ENCODE measurements around the gene ZBTB21.

ZBTB21 gene

DNA sequence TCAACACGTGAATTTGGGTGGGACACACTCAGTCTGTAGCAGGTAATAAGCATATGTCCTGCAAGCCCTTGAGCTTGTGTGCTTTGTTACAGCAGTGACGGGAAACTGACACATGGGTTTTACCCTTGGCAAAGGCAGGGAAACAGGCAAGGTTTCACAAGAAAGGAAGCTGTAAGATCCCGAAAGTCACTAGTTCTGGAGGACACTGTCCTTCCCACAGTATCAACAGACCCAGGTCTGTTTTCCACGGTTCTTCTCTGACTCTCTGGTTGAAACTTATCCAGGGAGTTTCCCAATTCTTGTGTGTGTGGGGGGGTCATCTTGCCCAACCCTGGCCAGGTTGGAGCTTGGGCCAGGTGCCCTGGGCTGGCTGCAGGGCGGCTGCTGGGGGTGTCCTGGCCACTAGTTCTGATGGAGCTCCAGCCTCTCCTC, 29.3 kb upstream of the ZBTB21 start:
- no peak for DNase-seq

- DNase-seq = no peak
Measured at GRCh38 chr21:42038826-42039425, 28.8 kb upstream of the ZBTB21 start.

GRCh38 chr21:42038393-42038792, 28.2 kb upstream of the ZBTB21 start:
- no peak for DNase-seq

GRCh38 chr21:42037943-42038342, 27.8 kb upstream of the ZBTB21 start:
- no peak for DNase-seq

GRCh38 chr21:42037516-42037915, 27.4 kb upstream of the ZBTB21 start:
- DNase-seq = no peak

DNA sequence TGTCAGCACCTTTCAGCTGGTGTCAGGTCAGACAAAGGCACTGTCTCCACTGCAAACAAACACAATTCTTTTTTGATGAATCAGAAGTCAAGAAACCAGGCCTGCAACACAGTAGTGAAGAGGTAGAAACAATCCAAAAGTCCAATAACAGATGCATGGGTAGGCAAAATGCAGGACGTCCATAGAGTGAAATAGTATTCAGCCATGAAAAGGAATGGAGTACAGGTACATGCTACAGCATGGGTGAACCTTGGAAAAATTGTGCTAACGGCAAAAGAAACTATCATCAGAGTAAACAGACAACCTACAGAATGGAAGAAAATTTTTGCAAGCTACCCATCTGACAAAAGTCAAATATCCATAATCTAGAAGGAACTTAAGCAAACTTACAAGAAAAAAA, 26.2 kb upstream of the ZBTB21 start:
- no peak for DNase-seq

DNA sequence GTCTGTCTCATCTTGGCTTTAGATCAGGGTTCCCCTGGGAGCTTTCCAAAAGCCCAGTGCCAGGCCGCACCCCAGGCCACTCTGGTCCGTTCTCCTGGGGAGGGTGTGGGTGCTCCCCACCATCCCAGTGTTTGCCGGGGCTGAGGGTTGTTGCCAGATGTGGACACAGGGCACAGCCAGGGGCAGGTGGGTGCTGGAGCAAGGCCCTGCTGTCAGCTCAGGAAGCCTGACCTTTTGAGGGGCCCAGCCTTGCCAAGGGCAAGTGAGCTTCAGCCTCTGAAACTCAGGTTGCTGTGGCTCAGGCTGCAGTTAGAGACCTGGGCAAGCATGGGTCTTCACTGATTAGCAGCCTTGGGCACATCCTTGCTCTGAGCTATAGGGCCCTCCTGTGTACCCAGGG, 22.8 kb upstream of the ZBTB21 start:
- DNase-seq = no peak

DNA sequence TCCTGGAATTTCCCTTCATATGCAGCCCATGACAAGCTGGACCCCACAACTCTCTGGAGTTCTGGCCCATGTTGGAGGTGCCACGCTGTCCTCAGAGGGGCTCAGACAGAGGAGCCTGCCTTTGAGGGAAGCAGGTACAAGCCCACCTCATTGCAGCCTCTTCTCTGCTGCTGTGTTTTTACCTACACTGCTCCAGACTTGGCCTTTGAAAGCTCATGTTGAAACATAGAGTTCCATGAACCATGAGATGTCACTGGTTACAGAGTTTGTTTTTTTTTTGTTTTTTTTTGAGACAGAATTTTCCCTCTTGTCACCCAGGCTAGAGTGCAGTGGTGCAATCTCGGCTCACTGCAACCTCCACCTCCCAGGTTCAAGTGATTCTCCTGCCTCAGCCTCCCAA, 22.1 kb upstream of the ZBTB21 start:
- no peak for DNase-seq

DNA sequence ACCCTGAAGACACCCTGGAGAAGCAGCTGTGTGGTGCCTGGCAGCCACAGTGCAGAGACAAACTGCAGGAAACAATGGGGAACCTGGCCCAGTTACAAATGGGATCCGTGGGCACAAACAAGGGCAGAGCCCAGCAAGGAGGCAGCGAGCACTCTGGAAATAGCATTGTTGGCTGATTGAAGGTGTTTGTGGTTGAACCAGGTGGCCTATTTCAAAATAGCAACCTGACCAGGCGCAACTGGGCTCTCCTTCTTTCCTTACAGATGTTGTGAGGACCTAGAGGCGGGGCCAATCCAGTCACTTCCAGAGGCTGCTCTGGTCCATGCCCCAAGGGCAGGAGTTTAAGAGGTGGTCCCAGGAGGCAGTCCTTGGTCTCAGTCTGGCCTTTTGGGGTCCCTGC, 21.7 kb upstream of the ZBTB21 start:
- no peak for DNase-seq

DNA sequence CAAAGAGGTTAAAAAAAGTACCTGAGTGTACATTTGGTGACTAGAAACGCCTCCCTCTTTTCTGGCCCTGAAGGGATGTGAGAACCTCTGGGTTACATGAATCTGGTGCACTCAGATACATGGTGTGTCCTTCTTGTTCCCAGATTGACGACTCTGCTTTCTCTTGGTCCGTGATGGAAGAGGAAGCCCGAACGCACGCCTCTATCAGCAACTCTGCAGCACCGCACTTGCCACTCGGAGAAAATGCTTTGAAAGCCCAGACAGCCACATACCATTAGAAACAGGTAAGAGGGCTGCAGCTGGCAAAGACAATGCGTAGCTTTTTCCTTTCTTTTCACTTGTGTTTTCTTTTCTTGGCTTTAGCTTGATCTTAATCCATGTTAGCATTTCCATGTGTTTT, 21.1 kb upstream of the ZBTB21 start:
- no peak for DNase-seq

- no peak for DNase-seq
Measured at GRCh38 chr21:42030311-42030710, 20.2 kb upstream of the ZBTB21 start.

GRCh38 chr21:42028766-42029425, 18.7 kb upstream of the ZBTB21 start:
- DNase-seq = no peak

DNA sequence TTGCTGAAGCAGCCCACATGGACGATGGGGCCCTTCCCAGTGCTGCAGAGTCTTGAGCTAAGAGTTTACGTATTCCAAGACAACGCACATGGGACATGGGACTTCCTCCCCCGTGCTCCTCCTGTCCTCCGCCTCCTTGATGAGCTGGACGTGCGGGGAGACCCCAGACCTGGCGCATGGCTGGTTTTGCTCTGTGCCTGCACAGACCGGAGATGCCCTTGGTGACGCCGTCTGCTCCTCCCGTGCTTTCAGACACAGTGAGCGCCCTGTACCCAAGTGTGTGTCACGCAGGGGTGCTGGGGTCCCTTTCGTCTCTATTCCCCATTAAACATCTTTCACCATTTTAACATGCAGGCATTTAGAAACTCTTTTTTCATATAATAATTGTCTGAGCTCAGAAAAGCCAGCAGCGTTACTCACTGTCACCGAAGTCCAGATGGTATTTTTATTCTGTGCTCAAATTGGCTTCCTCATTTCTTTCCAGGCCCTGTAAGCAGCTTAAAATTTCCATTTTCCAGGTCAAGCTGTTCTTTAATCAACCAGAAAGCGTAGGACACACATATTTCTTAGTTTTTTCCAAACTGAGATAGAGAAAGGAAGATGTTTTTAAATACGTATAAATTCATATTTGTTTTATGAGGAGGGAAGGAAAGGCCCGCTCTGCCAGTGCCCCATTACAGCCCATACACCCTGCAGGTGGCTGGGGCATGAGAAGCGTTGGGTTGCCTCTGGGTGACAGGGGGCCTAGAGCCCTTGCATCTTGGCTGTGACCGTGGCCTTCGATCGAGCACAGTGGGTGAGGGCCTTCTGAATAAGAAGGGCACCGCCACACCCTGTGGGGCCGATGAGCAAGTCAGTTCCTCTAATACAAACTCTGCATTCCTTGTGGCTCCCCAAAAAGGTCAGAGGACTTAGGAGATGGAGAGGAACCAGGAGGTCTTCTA, 17.9 kb upstream of the ZBTB21 start:
- no peak for DNase-seq

DNA sequence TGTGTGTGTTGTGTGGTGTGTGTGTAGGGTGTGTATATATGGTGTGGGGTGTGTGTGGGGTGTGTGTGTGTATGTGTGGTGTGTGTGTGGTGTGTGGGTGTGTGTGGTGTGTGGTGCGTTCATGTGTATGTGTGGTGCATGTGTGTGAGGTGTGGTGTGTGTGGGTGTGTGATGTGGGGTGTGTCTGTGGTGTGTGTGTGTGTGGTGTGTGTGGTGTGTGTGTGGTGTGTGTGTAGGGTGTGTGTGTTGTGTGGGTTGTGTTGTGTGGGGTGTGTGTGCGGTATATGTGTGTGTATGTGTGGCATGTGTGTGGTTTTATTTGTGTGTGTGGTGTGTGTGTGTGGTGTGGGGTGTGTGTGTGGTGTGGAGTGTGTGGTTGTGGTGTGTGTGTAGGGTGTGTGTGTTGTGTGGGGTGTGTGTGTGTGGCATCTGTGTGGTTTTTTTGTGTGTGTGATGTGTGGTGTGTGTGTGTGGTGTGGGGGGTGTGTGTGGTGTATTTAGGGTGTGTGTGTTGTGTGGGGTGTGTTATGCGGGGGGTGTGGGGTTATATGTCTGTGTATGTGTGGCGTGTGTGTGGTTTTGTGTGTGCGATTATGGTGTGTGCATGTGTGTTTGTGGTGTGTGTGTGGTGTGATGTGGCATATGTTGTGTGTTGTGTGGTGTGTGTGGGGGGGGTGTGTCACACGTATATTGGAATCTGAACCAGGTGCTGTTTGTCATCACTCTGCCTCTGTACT, 17.1 kb upstream of the ZBTB21 start:
- no peak for DNase-seq

DNA sequence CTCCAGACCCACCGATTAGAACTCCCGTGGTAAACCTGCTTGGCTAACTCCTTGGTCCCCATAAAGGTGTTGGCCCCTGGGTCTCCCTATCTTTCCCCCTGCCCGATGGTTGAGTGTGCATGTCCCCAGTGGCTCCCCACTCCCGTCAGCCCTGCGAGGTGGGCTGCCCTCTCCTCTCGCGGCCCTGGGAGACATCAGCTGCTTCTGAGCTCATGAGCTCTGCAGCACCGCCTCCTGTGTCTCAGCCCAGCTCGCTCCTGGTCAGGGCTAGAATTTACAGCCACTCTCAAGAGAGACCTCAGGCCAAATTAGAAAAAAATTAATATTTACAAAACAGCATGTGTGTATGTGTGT, 15.9 kb upstream of the ZBTB21 start:
- no peak for DNase-seq

- DNase-seq = no peak
Measured at GRCh38 chr21:42025376-42026081, 15.4 kb upstream of the ZBTB21 start.

GRCh38 chr21:42022906-42023305, 12.7 kb upstream of the ZBTB21 start:
- DNase-seq = no peak

DNA sequence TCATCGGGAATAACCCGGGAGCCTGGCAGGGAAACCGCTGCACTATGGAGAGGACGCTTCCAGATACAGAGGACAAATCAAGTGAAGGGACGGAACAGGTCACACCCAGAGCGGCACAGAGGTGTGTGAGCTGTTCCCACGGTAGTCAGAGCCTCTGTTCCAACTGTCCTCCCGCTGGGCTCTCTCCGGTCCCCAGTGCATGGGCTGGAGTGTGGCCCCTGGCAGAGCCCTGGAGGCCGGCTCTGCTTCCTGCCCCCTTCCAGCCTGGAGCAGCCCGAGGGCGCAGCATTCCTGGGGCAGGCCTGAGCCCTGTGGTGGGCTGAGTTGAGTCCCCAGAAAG, 11.9 kb upstream of the ZBTB21 start:
- DNase-seq = no peak

DNA sequence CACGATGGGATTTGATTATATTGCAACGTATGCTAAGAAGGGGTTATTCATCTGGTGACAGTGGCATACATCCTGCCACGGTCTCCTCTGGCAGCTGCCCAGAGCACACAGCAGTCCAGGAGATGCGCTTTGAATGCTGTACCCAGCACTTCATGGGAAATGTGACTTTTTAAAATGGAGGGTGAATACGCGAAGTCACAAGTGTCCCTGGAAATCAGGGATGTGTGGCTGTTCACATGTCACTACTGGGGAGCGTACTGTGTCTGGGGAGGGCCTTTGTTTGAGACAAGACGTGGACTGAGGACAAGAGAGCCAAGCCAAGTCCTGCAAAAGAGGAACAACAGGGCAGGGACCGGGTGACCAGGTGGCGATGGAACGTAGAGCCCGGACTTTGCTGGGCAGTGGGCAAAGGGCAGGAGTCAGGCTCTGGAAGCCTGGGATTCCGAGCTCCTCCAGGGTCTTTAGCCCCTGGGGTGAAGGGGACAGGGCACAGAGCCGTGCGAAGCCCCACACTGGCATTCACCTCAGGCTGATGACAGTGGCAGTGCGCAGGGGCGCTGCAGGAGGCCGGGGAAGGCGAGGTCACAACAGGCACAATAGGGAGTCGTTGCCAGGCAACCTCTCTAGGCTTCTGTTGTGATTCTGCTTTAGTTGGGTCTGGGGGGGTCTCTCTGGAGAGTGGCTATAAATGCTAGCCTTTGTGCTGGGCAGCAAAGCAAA, 11.4 kb upstream of the ZBTB21 start:
- no peak for DNase-seq

DNA sequence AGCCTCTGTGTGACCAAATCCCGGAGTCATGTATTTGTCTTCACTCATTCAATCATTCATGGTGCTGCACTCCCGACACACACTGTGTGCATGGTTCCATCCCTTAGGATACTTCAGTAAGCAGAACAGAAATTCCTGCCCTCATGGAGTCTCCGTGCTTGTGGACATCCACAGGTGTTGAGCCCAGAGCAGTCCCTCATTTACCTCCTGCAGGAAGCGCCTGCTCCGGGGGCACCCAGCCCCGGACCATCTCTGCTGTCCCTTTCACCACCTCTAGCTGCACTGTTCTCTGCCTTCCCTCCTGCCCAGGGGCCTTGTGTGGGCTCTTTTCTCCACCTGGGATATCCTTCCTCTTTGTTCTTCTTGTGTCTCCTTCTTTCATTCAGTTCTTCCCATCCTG, 9.5 kb upstream of the ZBTB21 start:
- DNase-seq = no peak

DNA sequence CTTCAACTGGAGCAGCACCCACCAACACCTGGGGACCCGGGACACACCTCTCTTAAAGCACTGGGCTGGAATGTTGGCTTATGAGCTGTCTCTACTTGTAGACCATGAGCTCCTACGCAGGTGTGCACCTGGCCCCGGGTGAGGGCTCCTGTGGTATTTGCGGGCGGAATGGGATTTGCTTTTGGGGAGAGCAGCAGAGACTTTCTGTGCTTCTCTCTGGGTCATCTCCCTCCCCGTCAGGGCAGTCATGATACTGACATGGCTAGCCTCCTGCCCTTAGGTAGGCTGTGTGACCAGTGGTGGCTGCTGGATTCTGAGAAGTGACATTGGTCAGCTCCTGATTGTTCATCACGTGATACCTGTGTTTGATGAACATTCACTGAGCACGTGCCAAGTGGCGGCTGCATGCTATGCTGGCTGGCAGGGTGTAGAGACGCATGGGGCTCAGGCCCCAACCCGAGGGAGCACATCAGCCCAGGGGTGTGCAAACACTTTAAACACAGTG, 9.0 kb upstream of the ZBTB21 start:
- no peak for DNase-seq

DNA sequence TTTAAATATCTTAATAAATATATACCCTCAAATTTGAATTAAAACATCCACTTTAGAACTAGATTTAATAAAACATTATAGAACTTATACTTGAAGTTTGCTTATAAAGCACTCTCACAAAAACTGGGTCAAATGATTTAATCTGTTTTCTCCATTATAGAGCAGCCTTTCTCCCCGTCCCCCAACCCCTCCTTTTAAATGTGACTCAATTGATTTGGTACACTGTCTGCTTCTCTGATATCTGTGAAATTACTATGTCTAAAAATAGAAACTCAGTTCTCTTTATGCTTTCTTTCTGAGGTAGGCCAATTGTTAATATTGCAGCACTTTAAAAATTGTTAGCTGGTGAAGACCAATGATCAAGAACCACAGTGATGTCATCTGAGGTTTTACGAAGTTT, 6.9 kb upstream of the ZBTB21 start:
- no peak for DNase-seq
